CD4-positive, alpha-beta T cell (primary cell): ENCODE measurements around the gene STK17A. TPM values are rescaled to one million over a fixed set of nuclear protein-coding genes. Genes with fewer than 3 reads are reported as not detected.
A peak's percentile ranks its signal among the peaks of the same experiment; 100 is the strongest.

ENCODE experiments used
- ATAC-seq: fragments of 200-7000 bp; cut with Tn5 transposase; one replicate; pipeline ENCODE4 v1.10.0; 2022; ENCODE audit warnings: mild to moderate bottlenecking; ENCODE audit not compliant: poor library complexity
- CTCF ChIA-PET: fragments of 350-600 bp; sonication (Branson Sonifier 250); formaldehyde crosslinking; loops from one replicate; lab custom pipeline; 2021; ENCODE audit warnings: antibody characterized with exemption, inconsistent platforms; lab: Charles Lee
- POLR2A ChIA-PET: fragments of 350-600 bp; sonication (Branson Sonifier 250); formaldehyde crosslinking; loops from one replicate; lab custom pipeline; 2021; ENCODE audit warnings: antibody characterized with exemption, inconsistent platforms; lab: Charles Lee
- DNase-seq, 14 experiments: peaks; one replicate each; pipeline ENCODE4 v3.0.0-alpha.2; 2013 to 2020; ENCODE audit warnings: mixed read lengths in 2 of 14
- H3K27ac ChIP-seq, 2 donors: one replicate each; pipeline versions ENCODE4 v1.5.1 to v1.7.0; 2013; ENCODE audit warnings: low read length in 2 of 2, low read depth in 1 of 2, mild to moderate bottlenecking in 1 of 2
- H3K27me3 ChIP-seq, 2 experiments: 1 replicate in 1 of 2; 2 replicates in 1 of 2; pipeline versions ENCODE4 v1.6.1 to v1.7.0; 2013; ENCODE audit warnings: low read length in 2 of 2, control low read depth in 1 of 2, mild to moderate bottlenecking in 1 of 2, moderate library complexity in 1 of 2; ENCODE audit not compliant: insufficient read depth in 2 of 2, control insufficient read depth in 1 of 2
- H3K36me3 ChIP-seq: one replicate; pipeline ENCODE4 v1.6.1; 2013; ENCODE audit warnings: low read length, control low read depth; ENCODE audit not compliant: insufficient read depth
- H3K4me1 ChIP-seq: one replicate; pipeline ENCODE4 v1.6.1; 2013; ENCODE audit warnings: low read length, control low read depth; ENCODE audit not compliant: insufficient read depth
- H3K4me3 ChIP-seq: one replicate; pipeline ENCODE4 v1.5.1; 2013; ENCODE audit warnings: mild to moderate bottlenecking, low read length, moderate library complexity
- H3K9me3 ChIP-seq, 2 experiments: 1 replicate in 1 of 2; 2 replicates in 1 of 2; pipeline versions ENCODE4 v1.6.1 to v1.7.0; 2013; ENCODE audit warnings: low read length in 2 of 2, mild to moderate bottlenecking in 2 of 2, control low read depth in 1 of 2, moderate library complexity in 1 of 2; ENCODE audit not compliant: control insufficient read depth in 1 of 2, insufficient read depth in 1 of 2
- H3K27ac Mint-ChIP-seq: one replicate; pipeline ENCODE4 v1.8.0; 2020; ENCODE audit warnings: mixed read lengths
- H3K27me3 Mint-ChIP-seq: one replicate; pipeline ENCODE4 v1.8.0; 2021; ENCODE audit warnings: mixed read lengths
- H3K36me3 Mint-ChIP-seq: one replicate; pipeline ENCODE4 v1.8.0; 2021; ENCODE audit warnings: low read depth, mixed read lengths
- H3K4me1 Mint-ChIP-seq: one replicate; pipeline ENCODE4 v1.8.0; 2021; ENCODE audit warnings: low read depth, mixed read lengths
- H3K4me3 Mint-ChIP-seq: one replicate; pipeline ENCODE4 v1.8.0; 2020; ENCODE audit warnings: mild to moderate bottlenecking, mixed read lengths
- H3K9me3 Mint-ChIP-seq: one replicate; pipeline ENCODE4 v1.8.0; 2020; ENCODE audit warnings: mixed read lengths
- intact Hi-C, 2 experiments: fragments of 100-400 bp; cut with DNase I in 1 of 2; cut with micrococcal nuclease in 1 of 2; formaldehyde crosslinking; loops; one replicate each; pipeline versions ENCODE4 v1.15.1 to v1.9.0; 2023 to 2025; cut with DNase I, micrococcal nuclease
- total RNA-seq, 174 experiments: library from RNA in 2 of 174; stranded (reverse) in 2 of 174; gene quantifications; one replicate each; pipeline ENCODE4 v1.2.3 and lab custom pipeline; 2021 to 2026
- TF ChIP-seq, protein P1 (sequence below): fragments of 200-600 bp; IDR thresholded peaks from one replicate; pipeline ENCODE4 v1.8.0; 2022; ENCODE audit warnings: antibody characterized with exemption, mild to moderate bottlenecking

Gene STK17A
- total RNA-seq, 2 experiments from 2014 or later, result 213 to 218 TPM

DNA sequence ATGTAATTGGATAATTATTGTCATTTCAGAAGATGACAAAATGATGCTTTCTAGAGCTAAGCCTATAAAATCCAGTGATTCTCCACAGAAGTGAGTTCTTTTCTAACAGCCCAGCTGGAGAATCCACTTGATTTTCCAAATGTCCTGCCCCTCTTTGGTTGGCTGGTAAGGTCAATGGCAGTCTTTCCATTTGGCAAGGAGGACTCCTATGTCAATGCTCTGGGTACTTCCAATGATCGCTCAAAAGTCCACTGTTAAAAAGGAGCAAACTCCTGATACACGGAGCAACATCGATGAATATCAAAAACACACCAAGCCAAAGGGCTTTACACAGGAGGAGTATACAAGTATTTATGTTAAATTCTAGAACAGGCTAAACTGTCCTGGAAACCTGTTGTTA, 57.8 kb downstream of the STK17A start:
- ATAC-seq (no peak), DNase-seq (no peak)
- H3K27me3 Mint-ChIP-seq, result no peaks in the 10 kb centered on the region
- intact Hi-C loops, result no loop called here
- TF ChIP-seq, protein P1, sequence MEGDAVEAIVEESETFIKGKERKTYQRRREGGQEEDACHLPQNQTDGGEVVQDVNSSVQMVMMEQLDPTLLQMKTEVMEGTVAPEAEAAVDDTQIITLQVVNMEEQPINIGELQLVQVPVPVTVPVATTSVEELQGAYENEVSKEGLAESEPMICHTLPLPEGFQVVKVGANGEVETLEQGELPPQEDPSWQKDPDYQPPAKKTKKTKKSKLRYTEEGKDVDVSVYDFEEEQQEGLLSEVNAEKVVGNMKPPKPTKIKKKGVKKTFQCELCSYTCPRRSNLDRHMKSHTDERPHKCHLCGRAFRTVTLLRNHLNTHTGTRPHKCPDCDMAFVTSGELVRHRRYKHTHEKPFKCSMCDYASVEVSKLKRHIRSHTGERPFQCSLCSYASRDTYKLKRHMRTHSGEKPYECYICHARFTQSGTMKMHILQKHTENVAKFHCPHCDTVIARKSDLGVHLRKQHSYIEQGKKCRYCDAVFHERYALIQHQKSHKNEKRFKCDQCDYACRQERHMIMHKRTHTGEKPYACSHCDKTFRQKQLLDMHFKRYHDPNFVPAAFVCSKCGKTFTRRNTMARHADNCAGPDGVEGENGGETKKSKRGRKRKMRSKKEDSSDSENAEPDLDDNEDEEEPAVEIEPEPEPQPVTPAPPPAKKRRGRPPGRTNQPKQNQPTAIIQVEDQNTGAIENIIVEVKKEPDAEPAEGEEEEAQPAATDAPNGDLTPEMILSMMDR, result no peak
- H3K9me3 Mint-ChIP-seq, result no peaks in the 10 kb centered on the region
- peak overlapping the region; percentile 45 for H3K4me3 Mint-ChIP-seq
- Histone ChIP-seq H3K9me3 (no peaks in the 10 kb centered on the region), H3K4me3 (no peak overlapping the region), H3K36me3 (peaks cover 68% of the 10 kb centered on the region), H3K4me1 (peaks cover 75% of the 10 kb centered on the region), H3K27me3 (no peaks in the 10 kb centered on the region), H3K27ac (no peak overlapping the region)
- H3K4me1 Mint-ChIP-seq, result peaks cover 96% of the 10 kb centered on the region
- ChIA-PET CTCF (interaction anchor here (0.8 to 3.6 kb wide), 4 partner anchors 8 to 58 kb away, joined by 3 to 28 read pairs (median 6); partner anchors contain the start of gene STK17A), POLR2A (interaction anchor here (0.8 to 5.5 kb wide), 5 partner anchors 8 to 57 kb away, joined by 3 to 81 read pairs (median 9); partner anchors contain the start of gene STK17A)
- H3K36me3 Mint-ChIP-seq, result peaks cover 97% of the 10 kb centered on the region
- H3K27ac Mint-ChIP-seq, result peak overlapping the region; percentile 87

DNA sequence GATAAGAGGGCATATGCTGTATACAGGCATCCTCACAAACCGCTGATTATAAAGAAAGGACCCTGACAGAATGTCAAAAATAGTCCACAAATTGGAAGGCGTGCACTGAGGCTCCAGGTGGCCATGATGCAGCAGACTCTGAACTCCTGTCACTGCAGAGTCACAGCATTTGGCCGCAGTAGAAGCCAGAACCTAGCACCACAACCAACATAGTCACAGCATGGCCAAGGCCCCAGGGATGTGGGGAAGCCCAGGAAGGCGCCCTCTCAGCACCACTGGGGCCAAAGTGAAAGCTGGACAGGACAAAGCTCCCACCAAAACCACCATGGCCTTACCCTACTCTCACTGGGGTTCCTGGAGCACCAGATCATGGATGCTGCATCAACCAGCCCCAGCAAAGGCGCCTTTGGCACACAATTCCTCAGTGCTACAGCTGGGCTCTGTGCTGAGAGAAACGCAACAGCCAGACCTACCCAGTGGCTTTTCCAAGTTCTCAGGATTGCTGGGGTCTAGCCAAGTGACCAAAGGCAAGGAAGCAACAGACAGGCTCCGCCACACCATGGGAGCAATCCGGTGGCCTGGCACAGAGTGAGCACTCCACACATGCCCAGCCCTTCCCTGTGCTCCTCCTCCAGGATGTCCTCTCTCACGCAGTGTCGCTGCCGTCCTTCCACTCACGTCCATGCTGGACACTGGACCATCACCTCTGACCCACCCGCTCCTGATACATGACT, 60.2 kb downstream of the STK17A start:
- Histone ChIP-seq H3K4me3 (no peak overlapping the region), H3K36me3 (peaks cover 56% of the 10 kb centered on the region), H3K4me1 (peaks cover 85% of the 10 kb centered on the region), H3K27me3 (no peaks in the 10 kb centered on the region), H3K9me3 (no peaks in the 10 kb centered on the region), H3K27ac (no peak overlapping the region)
- Mint-ChIP-seq H3K27ac (peak overlapping the region; percentile 87), H3K36me3 (peaks cover 80% of the 10 kb centered on the region), H3K27me3 (no peaks in the 10 kb centered on the region), H3K4me3 (peak overlapping the region; percentile 52), H3K9me3 (no peaks in the 10 kb centered on the region), H3K4me1 (peaks cover 96% of the 10 kb centered on the region)
- DNase-seq (no peak), ATAC-seq (no peak)
- ChIA-PET CTCF (interaction anchor here (12.7 kb wide), 1 partner anchor 58 kb away, joined by 167 read pairs; the partner anchor contains the start of gene STK17A), POLR2A (interaction anchor here (0.8 to 11.1 kb wide), 2 partner anchors 17 to 56 kb away, joined by 3 to 300 read pairs; partner anchors contain the start of gene STK17A)
- TF ChIP-seq, protein P1, result no peak
- intact Hi-C loops, result no loop called here

DNA sequence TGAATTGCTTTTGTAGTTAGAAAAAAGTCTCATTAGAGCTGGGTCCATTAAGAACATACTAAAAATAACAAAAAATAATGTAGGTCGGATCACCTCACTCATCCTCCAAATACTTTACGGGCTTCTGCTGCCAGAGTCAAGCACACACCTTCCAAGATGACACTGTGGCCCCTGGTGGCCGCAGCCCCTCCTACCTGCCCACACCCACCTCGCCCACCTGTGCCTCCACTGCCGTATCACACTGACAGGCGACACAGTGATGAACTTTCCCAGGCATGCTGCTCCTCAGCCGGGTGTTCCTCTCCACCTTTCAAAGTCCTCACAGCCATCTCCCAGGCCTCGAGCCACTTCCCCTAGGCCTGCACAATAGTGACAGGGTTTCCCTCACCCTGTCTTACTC, 60.9 kb downstream of the STK17A start:
- Histone ChIP-seq H3K4me3 (no peak overlapping the region), H3K36me3 (peaks cover 54% of the 10 kb centered on the region), H3K27me3 (no peaks in the 10 kb centered on the region), H3K9me3 (no peaks in the 10 kb centered on the region), H3K4me1 (peaks cover 87% of the 10 kb centered on the region), H3K27ac (no peak overlapping the region)
- no peaks in the 10 kb centered on the region for H3K9me3 Mint-ChIP-seq
- CTCF ChIA-PET, result interaction anchor here (1.7 to 12.7 kb wide), 2 partner anchors 56 to 59 kb away, joined by 3 to 167 read pairs; partner anchors contain the start of gene STK17A
- H3K4me3 Mint-ChIP-seq, result peak overlapping the region; percentile 52
- H3K27ac Mint-ChIP-seq, result peak overlapping the region; percentile 87
- no peaks in the 10 kb centered on the region for H3K27me3 Mint-ChIP-seq
- peaks cover 99% of the 10 kb centered on the region for H3K4me1 Mint-ChIP-seq
- intact Hi-C loops, result no loop called here
- ATAC-seq, result no peak
- no peak for DNase-seq
- H3K36me3 Mint-ChIP-seq, result peaks cover 73% of the 10 kb centered on the region
- TF ChIP-seq, protein P1, result no peak
- POLR2A ChIA-PET, result interaction anchor here (0.7 to 11.1 kb wide), 6 partner anchors 11 to 57 kb away, joined by 3 to 300 read pairs (median 6); partner anchors contain the start of gene STK17A
